HCT116 (cell line): Measurements from ENCODE around the gene ZNF576.

Experiments
- CEBPB ChIP-seq: IDR thresholded peaks from 2 replicates; pipeline ENCODE4 v1.6.1; 2012; ENCODE audit warnings: low read depth
- EZH2phosphoT487 ChIP-seq: fragments of 200-600 bp; IDR thresholded peaks from 2 replicates; pipeline ENCODE4 v1.6.1; 2018; ENCODE audit warnings: antibody characterized with exemption, borderline replicate concordance
- JUND ChIP-seq: IDR thresholded peaks from 2 replicates; pipeline ENCODE4 v1.6.1; 2012
- POLR2A ChIP-seq: IDR thresholded peaks from 2 replicates; pipeline ENCODE4 v1.7.0; 2011; ENCODE audit warnings: borderline replicate concordance; ENCODE audit not compliant: insufficient read depth, insufficient read length; ENCODE audit errors: extremely low read depth
- POLR2AphosphoS5 ChIP-seq: IDR thresholded peaks from 2 replicates; pipeline ENCODE4 v1.6.1; 2011; ENCODE audit warnings: mild to moderate bottlenecking, low read depth, low read length, moderate library complexity
- TF ChIP-seq, protein P1 (sequence below): IDR thresholded peaks from 2 replicates; pipeline ENCODE4 v1.6.1; 2012; ENCODE audit warnings: low read depth
- TF ChIP-seq, protein P2 (sequence below), 3 experiments: fragments of 200-600 bp in 1 of 3; sonication (generic) in 1 of 3; IDR thresholded peaks in 2 of 3; conservative IDR thresholded peaks in 1 of 3; 2 replicates each; pipeline ENCODE4 v1.5.1; 2012 to 2017; ENCODE audit warnings: low read depth in 2 of 3, low read length in 2 of 3, antibody characterized with exemption in 1 of 3, borderline replicate concordance in 1 of 3, control low read depth in 1 of 3, mild to moderate bottlenecking in 1 of 3, mixed read lengths in 1 of 3, mixed run types in 1 of 3, moderate library complexity in 1 of 3; ENCODE audit not compliant: insufficient read depth in 1 of 3
- TF ChIP-seq, protein P3 (sequence below): IDR thresholded peaks from 2 replicates; pipeline ENCODE4 v1.6.1; 2012

DNA sequence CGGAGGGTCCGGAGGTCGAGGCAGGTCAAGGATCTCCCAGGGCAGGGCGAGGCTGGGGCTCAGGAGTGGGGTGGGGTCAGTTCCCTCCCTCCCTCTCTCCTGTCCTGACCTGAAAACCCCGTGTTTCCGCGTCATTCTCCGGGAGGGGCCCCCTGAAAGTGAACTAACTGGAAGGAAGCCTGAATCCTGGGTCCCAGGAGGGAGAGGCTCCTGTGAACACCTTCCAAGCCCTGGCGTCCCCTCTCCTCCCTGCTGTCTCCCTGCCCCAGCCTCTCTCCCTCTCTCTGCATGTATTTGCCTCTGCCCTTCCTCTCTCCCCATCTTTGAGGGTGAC is 44.0 kb downstream of the ZNF576 start:
- TF ChIP-seq, protein P1, sequence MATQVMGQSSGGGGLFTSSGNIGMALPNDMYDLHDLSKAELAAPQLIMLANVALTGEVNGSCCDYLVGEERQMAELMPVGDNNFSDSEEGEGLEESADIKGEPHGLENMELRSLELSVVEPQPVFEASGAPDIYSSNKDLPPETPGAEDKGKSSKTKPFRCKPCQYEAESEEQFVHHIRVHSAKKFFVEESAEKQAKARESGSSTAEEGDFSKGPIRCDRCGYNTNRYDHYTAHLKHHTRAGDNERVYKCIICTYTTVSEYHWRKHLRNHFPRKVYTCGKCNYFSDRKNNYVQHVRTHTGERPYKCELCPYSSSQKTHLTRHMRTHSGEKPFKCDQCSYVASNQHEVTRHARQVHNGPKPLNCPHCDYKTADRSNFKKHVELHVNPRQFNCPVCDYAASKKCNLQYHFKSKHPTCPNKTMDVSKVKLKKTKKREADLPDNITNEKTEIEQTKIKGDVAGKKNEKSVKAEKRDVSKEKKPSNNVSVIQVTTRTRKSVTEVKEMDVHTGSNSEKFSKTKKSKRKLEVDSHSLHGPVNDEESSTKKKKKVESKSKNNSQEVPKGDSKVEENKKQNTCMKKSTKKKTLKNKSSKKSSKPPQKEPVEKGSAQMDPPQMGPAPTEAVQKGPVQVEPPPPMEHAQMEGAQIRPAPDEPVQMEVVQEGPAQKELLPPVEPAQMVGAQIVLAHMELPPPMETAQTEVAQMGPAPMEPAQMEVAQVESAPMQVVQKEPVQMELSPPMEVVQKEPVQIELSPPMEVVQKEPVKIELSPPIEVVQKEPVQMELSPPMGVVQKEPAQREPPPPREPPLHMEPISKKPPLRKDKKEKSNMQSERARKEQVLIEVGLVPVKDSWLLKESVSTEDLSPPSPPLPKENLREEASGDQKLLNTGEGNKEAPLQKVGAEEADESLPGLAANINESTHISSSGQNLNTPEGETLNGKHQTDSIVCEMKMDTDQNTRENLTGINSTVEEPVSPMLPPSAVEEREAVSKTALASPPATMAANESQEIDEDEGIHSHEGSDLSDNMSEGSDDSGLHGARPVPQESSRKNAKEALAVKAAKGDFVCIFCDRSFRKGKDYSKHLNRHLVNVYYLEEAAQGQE: no peak
- TF ChIP-seq, protein P2, sequence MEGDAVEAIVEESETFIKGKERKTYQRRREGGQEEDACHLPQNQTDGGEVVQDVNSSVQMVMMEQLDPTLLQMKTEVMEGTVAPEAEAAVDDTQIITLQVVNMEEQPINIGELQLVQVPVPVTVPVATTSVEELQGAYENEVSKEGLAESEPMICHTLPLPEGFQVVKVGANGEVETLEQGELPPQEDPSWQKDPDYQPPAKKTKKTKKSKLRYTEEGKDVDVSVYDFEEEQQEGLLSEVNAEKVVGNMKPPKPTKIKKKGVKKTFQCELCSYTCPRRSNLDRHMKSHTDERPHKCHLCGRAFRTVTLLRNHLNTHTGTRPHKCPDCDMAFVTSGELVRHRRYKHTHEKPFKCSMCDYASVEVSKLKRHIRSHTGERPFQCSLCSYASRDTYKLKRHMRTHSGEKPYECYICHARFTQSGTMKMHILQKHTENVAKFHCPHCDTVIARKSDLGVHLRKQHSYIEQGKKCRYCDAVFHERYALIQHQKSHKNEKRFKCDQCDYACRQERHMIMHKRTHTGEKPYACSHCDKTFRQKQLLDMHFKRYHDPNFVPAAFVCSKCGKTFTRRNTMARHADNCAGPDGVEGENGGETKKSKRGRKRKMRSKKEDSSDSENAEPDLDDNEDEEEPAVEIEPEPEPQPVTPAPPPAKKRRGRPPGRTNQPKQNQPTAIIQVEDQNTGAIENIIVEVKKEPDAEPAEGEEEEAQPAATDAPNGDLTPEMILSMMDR (IDR thresholded peaks at IDR 0.05 in 2 of 3, conservative IDR thresholded peaks at IDR 0.05 in 1 of 3; ENCODE audit: borderline replicate concordance in 1 of 3, insufficient read depth in 1 of 3, low read depth in 2 of 3, low read length in 2 of 3): no peak
- TF ChIP-seq EZH2phosphoT487: no peak
- TF ChIP-seq, protein P3, sequence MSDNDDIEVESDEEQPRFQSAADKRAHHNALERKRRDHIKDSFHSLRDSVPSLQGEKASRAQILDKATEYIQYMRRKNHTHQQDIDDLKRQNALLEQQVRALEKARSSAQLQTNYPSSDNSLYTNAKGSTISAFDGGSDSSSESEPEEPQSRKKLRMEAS: no peak
- no peak for TF ChIP-seq JUND
- TF ChIP-seq POLR2AphosphoS5: no peak
- TF ChIP-seq POLR2A: no peak
- TF ChIP-seq CEBPB: no peak
